ENCODE results near the gene LAMA2. TPM values are rescaled to one million over a fixed set of nuclear protein-coding genes. Genes with fewer than 3 reads are reported as not detected.

LAMA2 gene
- total and polyA plus RNA-seq, 2 of the 8 experiments (the other 6 are each of a cell fraction or from before 2014, with no cell fraction given), result 1.3 to 3.8 TPM

DNA sequence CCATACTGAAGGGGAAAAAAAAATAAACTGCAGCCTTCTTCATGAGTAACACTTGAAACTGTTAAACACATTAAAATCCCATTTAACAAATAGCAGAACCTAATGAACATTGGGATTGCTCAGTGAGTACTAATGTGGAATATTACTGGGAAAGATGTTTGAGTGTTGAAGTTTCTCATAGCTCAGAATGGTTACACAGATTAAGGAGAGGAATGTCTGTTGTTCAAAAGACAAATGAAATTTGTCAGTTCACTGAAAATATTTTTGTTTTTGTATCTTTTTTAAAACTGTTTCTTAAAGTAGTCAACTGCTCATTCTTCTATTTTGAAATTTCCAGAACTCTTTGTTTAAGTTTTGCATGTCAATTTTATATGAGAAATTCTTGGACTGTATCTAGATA, 374.3 kb downstream of the LAMA2 start:
- Histone ChIP-seq H3K4me2 (ENCODE audit: insufficient read depth in 1 of 2, low read depth in 2 of 2, low read length in 2 of 2) (no peak overlapping the region), H3K23ac (ENCODE audit: insufficient read length) (no peak overlapping the region), H3K4me3 (ENCODE audit: extremely low read depth in 1 of 4, insufficient read depth in 2 of 4, low read depth in 3 of 4, low read length in 4 of 4) (no peak overlapping the region), H3K79me2 (ENCODE audit: control insufficient read depth in 1 of 2, insufficient read depth in 2 of 2, low read length in 2 of 2) (no peaks in the 10 kb centered on the region), H4K5ac (ENCODE audit: insufficient read length, low read depth, low read length) (no peak overlapping the region), H3K27ac (ENCODE audit: low read depth, low read length) (no peak overlapping the region), H4K20me1 (replicated peaks in 1 of 2; ENCODE audit: control insufficient read depth in 1 of 2, insufficient read depth in 2 of 2, low read length in 2 of 2) (no peaks in the 10 kb centered on the region), H2BK12ac (ENCODE audit: low read depth, low read length) (no peak overlapping the region), H3K79me1 (ENCODE audit: low read depth, low read length) (no peaks in the 10 kb centered on the region), H3K14ac (ENCODE audit: insufficient read length) (no peak overlapping the region), H2BK15ac (ENCODE audit: low read length) (no peak overlapping the region), H3K4ac (replicated peaks; ENCODE audit: insufficient read length, low read depth, low read length) (no peak overlapping the region), H3K9ac (replicated peaks in 1 of 4; ENCODE audit: extremely low read depth in 1 of 4, low read depth in 3 of 4, low read length in 3 of 4) (no peak overlapping the region), H2AK5ac (ENCODE audit: low read depth, low read length) (no peak overlapping the region), H2BK5ac (ENCODE audit: low read depth, low read length) (no peak overlapping the region), H2BK20ac (ENCODE audit: low read length) (no peak overlapping the region), H2BK120ac (replicated peaks; ENCODE audit: low read depth, low read length) (no peak overlapping the region), H4K8ac (ENCODE audit: extremely low read depth, insufficient read depth, low read length) (no peak overlapping the region), H4K91ac (replicated peaks; ENCODE audit: insufficient read length, low read length) (no peak overlapping the region), H3K9me3 (ENCODE audit: insufficient read depth in 2 of 2, low read depth in 1 of 2, low read length in 1 of 2) (no peaks in the 10 kb centered on the region), H3K18ac (ENCODE audit: extremely low read depth, low read length) (no peak overlapping the region), H3K27me3 (replicated peaks in 1 of 4; ENCODE audit: control insufficient read depth in 3 of 4, extremely low read depth in 1 of 4, insufficient read depth in 3 of 4, low read length in 3 of 4) (no peaks in the 10 kb centered on the region), H2AFZ (ENCODE audit: low read length) (no peak overlapping the region), H3K4me1 (replicated peaks in 1 of 4; ENCODE audit: control insufficient read depth in 3 of 4, insufficient read depth in 4 of 4, low read length in 3 of 4) (no peaks in the 10 kb centered on the region), H3K36me3 (ENCODE audit: control insufficient read depth in 2 of 4, insufficient read depth in 4 of 4, low read length in 3 of 4) (no peaks in the 10 kb centered on the region), H3K23me2 (ENCODE audit: low read depth, low read length) (no peaks in the 10 kb centered on the region), H3K56ac (replicated peaks; ENCODE audit: insufficient read length, low read depth, low read length) (no peak overlapping the region)
- TF ChIP-seq JUND (IDR thresholded peaks at IDR 0.05; ENCODE audit: low read length) (no peak), E2F6 (IDR thresholded peaks at IDR 0.05) (no peak), MAFK (IDR thresholded peaks at IDR 0.05; ENCODE audit: low read depth, low read length) (no peak), MAX (IDR thresholded peaks at IDR 0.05) (no peak), BACH1 (IDR thresholded peaks at IDR 0.05; ENCODE audit: low read length) (no peak), CREB1 (IDR thresholded peaks at IDR 0.05) (no peak), CTCF (IDR thresholded peaks at IDR 0.05; ENCODE audit: control extremely low read depth in 1 of 3, insufficient read depth in 1 of 3, low read depth in 1 of 3, low read length in 3 of 3) (no peak), TAF1 (IDR thresholded peaks at IDR 0.05; ENCODE audit: low read depth, low read length) (no peak)
- TF ChIP-seq, protein P1, sequence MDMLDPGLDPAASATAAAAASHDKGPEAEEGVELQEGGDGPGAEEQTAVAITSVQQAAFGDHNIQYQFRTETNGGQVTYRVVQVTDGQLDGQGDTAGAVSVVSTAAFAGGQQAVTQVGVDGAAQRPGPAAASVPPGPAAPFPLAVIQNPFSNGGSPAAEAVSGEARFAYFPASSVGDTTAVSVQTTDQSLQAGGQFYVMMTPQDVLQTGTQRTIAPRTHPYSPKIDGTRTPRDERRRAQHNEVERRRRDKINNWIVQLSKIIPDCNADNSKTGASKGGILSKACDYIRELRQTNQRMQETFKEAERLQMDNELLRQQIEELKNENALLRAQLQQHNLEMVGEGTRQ (IDR thresholded peaks at IDR 0.05; ENCODE audit: low read length), result no peak
- CTCF ChIA-PET (ENCODE audit: partially characterized antibody), result no interaction called here
- peak; percentile 24 for FAIRE-seq
- DNase-seq (ENCODE audit: low read depth in 1 of 2, low spot score in 2 of 2), result no peak
- POLR2A ChIA-PET (ENCODE audit: partially characterized antibody), result no interaction called here
